ENCODE results near the gene GDI2.

GDI2 gene

GRCh38 chr10:5736591-5736990 lies 76.6 kb downstream of the GDI2 start:
- no peak for TF ChIP-seq CTBP1 (IDR thresholded peaks at IDR 0.05; ENCODE audit: borderline replicate concordance)
- TF ChIP-seq FOXM1 (IDR thresholded peaks at IDR 0.05; ENCODE audit: borderline replicate concordance), result no peak
- no peak for TF ChIP-seq ARNT (IDR thresholded peaks at IDR 0.05)
- TF ChIP-seq ZNF384 (IDR thresholded peaks at IDR 0.05), result no peak
- no peak for TF ChIP-seq HDGF (IDR thresholded peaks at IDR 0.05; ENCODE audit: borderline replicate concordance)
- TF ChIP-seq BHLHE40 (IDR thresholded peaks at IDR 0.05; ENCODE audit: borderline replicate concordance), result no peak
- TF ChIP-seq LEF1 (IDR thresholded peaks at IDR 0.05; ENCODE audit: borderline replicate concordance), result no peak
- no peak for TF ChIP-seq FOXK2 (IDR thresholded peaks at IDR 0.05)
- no peak for TF ChIP-seq SUZ12 (IDR thresholded peaks at IDR 0.05)
- TF ChIP-seq TARDBP (IDR thresholded peaks at IDR 0.05), result no peak
- no peak for TF ChIP-seq FOXA1 (IDR thresholded peaks at IDR 0.05)
- no peak for TF ChIP-seq L3MBTL2 (conservative IDR thresholded peaks at IDR 0.05)
- TF ChIP-seq NFRKB (IDR thresholded peaks at IDR 0.05), result no peak
- no peak for TF ChIP-seq SP1 (IDR thresholded peaks at IDR 0.05)
- CTCF ChIA-PET, result no interaction called here
- POLR2A ChIA-PET, result no interaction called here
- DNase-seq (ENCODE audit: extremely low spot score), result no peak

GRCh38 chr10:5735119-5735518 lies 78.1 kb downstream of the GDI2 start:
- no peak for DNase-seq (ENCODE audit: extremely low spot score)
- TF ChIP-seq CTBP1 (IDR thresholded peaks at IDR 0.05; ENCODE audit: borderline replicate concordance), result no peak
- TF ChIP-seq FOXM1 (IDR thresholded peaks at IDR 0.05; ENCODE audit: borderline replicate concordance), result no peak
- no peak for TF ChIP-seq SUZ12 (IDR thresholded peaks at IDR 0.05)
- no peak for TF ChIP-seq ARNT (IDR thresholded peaks at IDR 0.05)
- no peak for TF ChIP-seq FOXA1 (IDR thresholded peaks at IDR 0.05)
- no peak for TF ChIP-seq SP1 (IDR thresholded peaks at IDR 0.05)
- TF ChIP-seq HDGF (IDR thresholded peaks at IDR 0.05; ENCODE audit: borderline replicate concordance), result no peak
- TF ChIP-seq NFRKB (IDR thresholded peaks at IDR 0.05), result no peak
- no peak for TF ChIP-seq ELF4 (IDR thresholded peaks at IDR 0.05)
- no peak for TF ChIP-seq LEF1 (IDR thresholded peaks at IDR 0.05; ENCODE audit: borderline replicate concordance)
- no peak for TF ChIP-seq ZNF384 (IDR thresholded peaks at IDR 0.05)
- no peak for TF ChIP-seq BHLHE40 (IDR thresholded peaks at IDR 0.05; ENCODE audit: borderline replicate concordance)
- TF ChIP-seq TARDBP (IDR thresholded peaks at IDR 0.05), result no peak
- no peak for TF ChIP-seq PKNOX1 (IDR thresholded peaks at IDR 0.05)
- no peak for TF ChIP-seq FOXK2 (IDR thresholded peaks at IDR 0.05)
- no peak for TF ChIP-seq L3MBTL2 (conservative IDR thresholded peaks at IDR 0.05)
- ChIA-PET POLR2A (interaction anchor here (1.3 kb wide), 1 partner anchor 42 kb away, joined by 3 read pairs; no protein-coding TSS in a partner anchor), CTCF (no interaction called here)

- ChIA-PET CTCF (no interaction called here), POLR2A (no interaction called here)
- DNase-seq (ENCODE audit: extremely low spot score), result no peak
- no peak for TF ChIP-seq LEF1 (IDR thresholded peaks at IDR 0.05; ENCODE audit: borderline replicate concordance)
- no peak for TF ChIP-seq CTBP1 (IDR thresholded peaks at IDR 0.05; ENCODE audit: borderline replicate concordance)
- no peak for TF ChIP-seq PKNOX1 (IDR thresholded peaks at IDR 0.05)
- no peak for TF ChIP-seq TARDBP (IDR thresholded peaks at IDR 0.05)
- TF ChIP-seq ARNT (IDR thresholded peaks at IDR 0.05), result no peak
- no peak for TF ChIP-seq SP1 (IDR thresholded peaks at IDR 0.05)
- TF ChIP-seq FOXK2 (IDR thresholded peaks at IDR 0.05), result no peak
- no peak for TF ChIP-seq SUZ12 (IDR thresholded peaks at IDR 0.05)
- TF ChIP-seq ELF4 (IDR thresholded peaks at IDR 0.05), result no peak
- TF ChIP-seq L3MBTL2 (conservative IDR thresholded peaks at IDR 0.05), result no peak
- TF ChIP-seq HDGF (IDR thresholded peaks at IDR 0.05; ENCODE audit: borderline replicate concordance), result no peak
Observed at GRCh38 chr10:5732141-5732540, 81.1 kb downstream of the GDI2 start.

GRCh38 chr10:5731559-5731958 lies 81.7 kb downstream of the GDI2 start:
- TF ChIP-seq PKNOX1 (IDR thresholded peaks at IDR 0.05) (no peak), FOXA1 (IDR thresholded peaks at IDR 0.05) (no peak), HDGF (IDR thresholded peaks at IDR 0.05; ENCODE audit: borderline replicate concordance) (no peak), ELF4 (IDR thresholded peaks at IDR 0.05) (no peak), CTBP1 (IDR thresholded peaks at IDR 0.05; ENCODE audit: borderline replicate concordance) (no peak), SP1 (IDR thresholded peaks at IDR 0.05) (no peak), SUZ12 (IDR thresholded peaks at IDR 0.05) (no peak), NFRKB (IDR thresholded peaks at IDR 0.05) (no peak), ARNT (IDR thresholded peaks at IDR 0.05) (no peak)
- ChIA-PET POLR2A (no interaction called here), CTCF (no interaction called here)
- no peak for DNase-seq (ENCODE audit: extremely low spot score)

- ChIA-PET POLR2A (no interaction called here), CTCF (no interaction called here)
- no peak for DNase-seq (ENCODE audit: extremely low spot score)
- no peak for TF ChIP-seq FOXK2 (IDR thresholded peaks at IDR 0.05)
Observed at GRCh38 chr10:5730766-5731165, 82.5 kb downstream of the GDI2 start.

GRCh38 chr10:5723692-5724091 lies 89.5 kb downstream of the GDI2 start:
- no peak for DNase-seq (ENCODE audit: extremely low spot score)
- TF ChIP-seq SP1 (IDR thresholded peaks at IDR 0.05), result no peak
- no peak for TF ChIP-seq FOXA1 (IDR thresholded peaks at IDR 0.05)
- TF ChIP-seq NFRKB (IDR thresholded peaks at IDR 0.05), result no peak
- TF ChIP-seq L3MBTL2 (conservative IDR thresholded peaks at IDR 0.05), result no peak
- TF ChIP-seq SUZ12 (IDR thresholded peaks at IDR 0.05), result no peak
- no peak for TF ChIP-seq TARDBP (IDR thresholded peaks at IDR 0.05)
- TF ChIP-seq PKNOX1 (IDR thresholded peaks at IDR 0.05), result no peak
- TF ChIP-seq FOXM1 (IDR thresholded peaks at IDR 0.05; ENCODE audit: borderline replicate concordance), result no peak
- no peak for TF ChIP-seq ELF4 (IDR thresholded peaks at IDR 0.05)
- TF ChIP-seq LEF1 (IDR thresholded peaks at IDR 0.05; ENCODE audit: borderline replicate concordance), result no peak
- TF ChIP-seq CTBP1 (IDR thresholded peaks at IDR 0.05; ENCODE audit: borderline replicate concordance), result no peak
- TF ChIP-seq HDGF (IDR thresholded peaks at IDR 0.05; ENCODE audit: borderline replicate concordance), result no peak
- POLR2A ChIA-PET, result no interaction called here
- CTCF ChIA-PET, result no interaction called here

All from HEK293T (cell line).